ENCODE data around the gene TPST2. TPM values are rescaled to one million over a fixed set of nuclear protein-coding genes. Genes with fewer than 3 reads are reported as not detected.
A peak's percentile ranks its signal among the peaks of the same experiment; 100 is the strongest.

Gene TPST2
- total RNA-seq, 1 experiment from 2014 or later = 50.1 TPM

DNA sequence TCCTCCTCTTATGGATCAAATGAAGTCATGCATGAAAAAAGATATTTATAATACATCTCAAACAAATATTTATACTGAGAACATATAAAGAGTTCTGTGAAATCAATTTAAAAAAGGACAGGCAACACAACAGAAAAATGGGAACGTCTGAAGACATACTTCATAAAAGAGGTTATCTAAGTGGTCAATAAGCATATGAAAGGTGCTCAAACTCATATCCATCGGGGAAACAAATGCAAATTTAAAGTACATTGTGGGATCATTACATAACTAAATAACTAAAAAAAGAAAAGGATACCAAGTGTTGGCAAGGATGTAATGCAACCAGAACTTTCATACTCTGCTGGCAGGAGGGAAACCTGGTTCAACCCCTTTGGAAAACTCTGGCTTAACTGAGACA, 22.3 kb downstream of the TPST2 start:
- peak overlapping the region; percentile 34 for H3K4me2 ChIP-seq (ENCODE audit: insufficient read depth, insufficient read length, low read length)
- peaks cover 8% of the 10 kb centered on the region for H3K79me1 ChIP-seq (ENCODE audit: insufficient read depth, low read depth, low read length, poor library complexity, severe bottlenecking)
- H3K14ac ChIP-seq (ENCODE audit: insufficient read depth, low read length) = peak overlapping the region; percentile 57; the same call in 1 of the 2 replicates
- H3K23ac ChIP-seq (ENCODE audit: insufficient read length, low read depth, low read length) = no peak overlapping the region
- H3K4me1 Mint-ChIP-seq = peaks cover 78 to 83% of the 10 kb centered on the region in 2 experiments
- H3K4me3 Mint-ChIP-seq = peak overlapping the region; percentile 38 to 63; a peak in 2 of 5 replicates
- TF ChIP-seq, protein P1, sequence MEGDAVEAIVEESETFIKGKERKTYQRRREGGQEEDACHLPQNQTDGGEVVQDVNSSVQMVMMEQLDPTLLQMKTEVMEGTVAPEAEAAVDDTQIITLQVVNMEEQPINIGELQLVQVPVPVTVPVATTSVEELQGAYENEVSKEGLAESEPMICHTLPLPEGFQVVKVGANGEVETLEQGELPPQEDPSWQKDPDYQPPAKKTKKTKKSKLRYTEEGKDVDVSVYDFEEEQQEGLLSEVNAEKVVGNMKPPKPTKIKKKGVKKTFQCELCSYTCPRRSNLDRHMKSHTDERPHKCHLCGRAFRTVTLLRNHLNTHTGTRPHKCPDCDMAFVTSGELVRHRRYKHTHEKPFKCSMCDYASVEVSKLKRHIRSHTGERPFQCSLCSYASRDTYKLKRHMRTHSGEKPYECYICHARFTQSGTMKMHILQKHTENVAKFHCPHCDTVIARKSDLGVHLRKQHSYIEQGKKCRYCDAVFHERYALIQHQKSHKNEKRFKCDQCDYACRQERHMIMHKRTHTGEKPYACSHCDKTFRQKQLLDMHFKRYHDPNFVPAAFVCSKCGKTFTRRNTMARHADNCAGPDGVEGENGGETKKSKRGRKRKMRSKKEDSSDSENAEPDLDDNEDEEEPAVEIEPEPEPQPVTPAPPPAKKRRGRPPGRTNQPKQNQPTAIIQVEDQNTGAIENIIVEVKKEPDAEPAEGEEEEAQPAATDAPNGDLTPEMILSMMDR (conservative IDR thresholded peaks at IDR 0.05) = no peak
- H2BK20ac ChIP-seq (ENCODE audit: low read depth, low read length, poor library complexity, severe bottlenecking) = no peak overlapping the region
- no peak overlapping the region for H2BK15ac ChIP-seq (ENCODE audit: low read depth, low read length)
- H2BK120ac ChIP-seq (ENCODE audit: low read depth, low read length, poor library complexity, severe bottlenecking) = peak overlapping the region; percentile 7
- peak overlapping the region; percentile 97 to 99 (median 98) for H3K27ac Mint-ChIP-seq
- H3K4me1 ChIP-seq (ENCODE audit: insufficient read depth, low read length) = peaks cover 19% of the 10 kb centered on the region
- H4K5ac ChIP-seq (ENCODE audit: insufficient read length, low read depth, low read length) = peak overlapping the region; percentile 11
- no peak overlapping the region for H4K8ac ChIP-seq (replicated peaks; ENCODE audit: insufficient read length, low read depth, low read length)
- no peak overlapping the region for H2AFZ ChIP-seq (ENCODE audit: low read length)
- H3K9me3 Mint-ChIP-seq = no peaks in the 10 kb centered on the region
- no peaks in the 10 kb centered on the region for H4K20me1 ChIP-seq (ENCODE audit: control insufficient read depth, insufficient read depth, insufficient read length)
- no peaks in the 10 kb centered on the region for H3K27me3 Mint-ChIP-seq (ENCODE audit: low read depth)
- peaks cover 46% of the 10 kb centered on the region; the same call in 1 of the 2 replicates for H3K79me2 ChIP-seq (ENCODE audit: insufficient read depth, low read length)
- no peak overlapping the region for H4K91ac ChIP-seq (ENCODE audit: insufficient read length, low read depth, low read length)
- no CpG with 5 or more reads among the region's 2 CpGs for WGBS (ENCODE audit: extremely low coverage, insufficient read length, low lambda C conversion rate)
- no peaks in the 10 kb centered on the region for H3K27me3 ChIP-seq (ENCODE audit: insufficient read depth, low read length)
- no peak overlapping the region for H3K56ac ChIP-seq (ENCODE audit: insufficient read length, low read depth, low read length)
- no peak for DNase-seq
- peak overlapping the region; percentile 89 for H2AK5ac ChIP-seq (ENCODE audit: insufficient read length, low read length)
- no peak overlapping the region for H2BK5ac ChIP-seq (ENCODE audit: insufficient read length, low read length)
- H3K36me3 Mint-ChIP-seq (ENCODE audit: insufficient read depth in 1 of 3, low read depth in 3 of 3) = peaks cover 12 to 21% (median 15%) of the 10 kb centered on the region in 3 experiments
- no peak overlapping the region; the same call in 1 of the 2 replicates for H3K4ac ChIP-seq (ENCODE audit: low read depth, low read length)
- H2BK12ac ChIP-seq (ENCODE audit: insufficient read length, low read depth, low read length) = peak overlapping the region; percentile 91
- peak overlapping the region; percentile 60 for H3K18ac ChIP-seq (ENCODE audit: insufficient read length, low read depth, low read length)
- no peaks in the 10 kb centered on the region for H3K23me2 ChIP-seq (ENCODE audit: insufficient read length, low read depth, low read length, poor library complexity, severe bottlenecking)
- no peak overlapping the region for H3T11ph ChIP-seq (ENCODE audit: low read length)
- no peaks in the 10 kb centered on the region for H3K9me3 ChIP-seq (ENCODE audit: control insufficient read depth, low read depth, low read length)
- H3K9ac ChIP-seq (ENCODE audit: extremely low read depth, insufficient read length, low read length) = peak overlapping the region; percentile 39
- peak overlapping the region; percentile 96 for H3K27ac ChIP-seq (ENCODE audit: insufficient read length, low read depth, low read length)

Measured in H9 (cell line).